HUDEP-2 (cell line): ENCODE measurements around the gene LRRC17.
"Not testable (repeated sequence)": the region's sequence is repeated elsewhere in the genome, so short reads cannot be mapped to it uniquely, and the experiment has no call there.

Experiments used
- DNase-seq, 76 experiments: peaks; one replicate each; lab custom pipeline; 2025; ENCODE audit not compliant: unreplicated experiment in 76 of 76; lab: John Stamatoyannopoulos, UW

The LRRC17 gene

GRCh38 chr7:102897211-102897631, 15.6 kb upstream of the LRRC17 start:
- no peak for DNase-seq

GRCh38 chr7:102897856-102898531, 14.8 kb upstream of the LRRC17 start:
- no peak for DNase-seq

- no peak for DNase-seq
These were observed 14.3 kb upstream of the LRRC17 start for GRCh38 chr7:102898532-102898859.

GRCh38 chr7:102902052-102902451, 10.7 kb upstream of the LRRC17 start:
- not testable (repeated sequence) for DNase-seq

GRCh38 chr7:102903576-102903975, 9.2 kb upstream of the LRRC17 start:
- not testable (repeated sequence) for DNase-seq

- no peak for DNase-seq
These were observed 4.1 kb upstream of the LRRC17 start for GRCh38 chr7:102908676-102909075.

- DNase-seq = no peak
These were observed 1.0 kb downstream of the LRRC17 start for GRCh38 chr7:102913826-102914225.

GRCh38 chr7:102914585-102914984, 1.8 kb downstream of the LRRC17 start:
- no peak for DNase-seq

GRCh38 chr7:102916426-102916825, 3.6 kb downstream of the LRRC17 start:
- no peak for DNase-seq

- DNase-seq = no peak
These were observed 4.1 kb downstream of the LRRC17 start for GRCh38 chr7:102916881-102917280.

- no peak for DNase-seq
These were observed 4.9 kb downstream of the LRRC17 start for GRCh38 chr7:102917436-102918353.

GRCh38 chr7:102918845-102919244, 6.0 kb downstream of the LRRC17 start:
- no peak for DNase-seq

GRCh38 chr7:102925976-102926782, 13.4 kb downstream of the LRRC17 start:
- DNase-seq = peak in 72 of 76 experiments; percentile 10 to 78 (median 46)

GRCh38 chr7:102926783-102927140, 14.0 kb downstream of the LRRC17 start:
- DNase-seq = no peak

GRCh38 chr7:102927312-102927933, 14.6 kb downstream of the LRRC17 start:
- DNase-seq = no peak

- no peak for DNase-seq
These were observed 19.0 kb downstream of the LRRC17 start for GRCh38 chr7:102931757-102932156.

GRCh38 chr7:102933763-102934162, 21.0 kb downstream of the LRRC17 start:
- DNase-seq = no peak

GRCh38 chr7:102934239-102934638, 21.4 kb downstream of the LRRC17 start:
- no peak for DNase-seq

GRCh38 chr7:102934701-102935100, 21.9 kb downstream of the LRRC17 start:
- DNase-seq = no peak

GRCh38 chr7:102935450-102936115, 22.8 kb downstream of the LRRC17 start:
- DNase-seq = no peak
